Nephron (organoid): ENCODE measurements around the gene CBR1.

Experiments used
- H3K27ac Mint-ChIP-seq, 3 experiments: 2 replicates each; pipeline ENCODE4 v1.8.0; 2020; ENCODE audit warnings: mixed read lengths in 3 of 3, mild to moderate bottlenecking in 2 of 3, moderate library complexity in 1 of 3
- H3K27me3 Mint-ChIP-seq: 2 replicates; pipeline ENCODE4 v1.8.0; 2021; ENCODE audit warnings: low read depth, mild to moderate bottlenecking, moderate library complexity, mixed read lengths
- H3K36me3 Mint-ChIP-seq: 2 replicates; pipeline ENCODE4 v1.8.0; 2020; ENCODE audit warnings: low read depth, mixed read lengths
- H3K4me1 Mint-ChIP-seq: 2 replicates; pipeline ENCODE4 v1.8.0; 2020; ENCODE audit warnings: mixed read lengths
- H3K4me3 Mint-ChIP-seq, 3 experiments: 2 replicates each; pipeline ENCODE4 v1.8.0; 2020; ENCODE audit warnings: mild to moderate bottlenecking in 3 of 3, mixed read lengths in 3 of 3, moderate library complexity in 2 of 3
- H3K9me3 Mint-ChIP-seq: 2 replicates; pipeline ENCODE4 v1.8.0; 2020; ENCODE audit warnings: mixed read lengths
- CTCF ChIP-seq, 3 experiments: fragments of 200-600 bp; sonication (generic); IDR thresholded peaks; one replicate each; pipeline ENCODE4 v1.5.0; 2021; ENCODE audit warnings: antibody characterized with exemption in 3 of 3; ENCODE audit not compliant: unreplicated experiment in 3 of 3

The CBR1 gene

GRCh38 chr21:36027347-36027746 lies 42.5 kb upstream of the CBR1 start:
- Mint-ChIP-seq H3K27me3 (peaks cover 4% of the 10 kb centered on the region), H3K9me3 (no peaks in the 10 kb centered on the region), H3K4me1 (peaks cover 17% of the 10 kb centered on the region), H3K4me3 (no peak overlapping the region), H3K36me3 (no peaks in the 10 kb centered on the region), H3K27ac (no peak overlapping the region)
- no peak for TF ChIP-seq CTCF (IDR thresholded peaks at IDR 0.05; ENCODE audit: unreplicated experiment in 3 of 3)

- H3K36me3 Mint-ChIP-seq: peaks cover 1% of the 10 kb centered on the region
- peaks cover 7% of the 10 kb centered on the region for H3K4me1 Mint-ChIP-seq
- no peak overlapping the region for H3K4me3 Mint-ChIP-seq
- peaks cover 4% of the 10 kb centered on the region for H3K27me3 Mint-ChIP-seq
- H3K27ac Mint-ChIP-seq: peak overlapping the region in 1 of 3 experiments; percentile 32
- peak; percentile 89 to 95 (median 92) for TF ChIP-seq CTCF (IDR thresholded peaks at IDR 0.05; ENCODE audit: unreplicated experiment in 3 of 3)
- no peaks in the 10 kb centered on the region for H3K9me3 Mint-ChIP-seq
Observed at GRCh38 chr21:36028127-36029069, 41.4 kb upstream of the CBR1 start.

- peaks cover 7% of the 10 kb centered on the region for H3K4me1 Mint-ChIP-seq
- H3K4me3 Mint-ChIP-seq: no peak overlapping the region
- peaks cover 4% of the 10 kb centered on the region for H3K27me3 Mint-ChIP-seq
- no peak overlapping the region for H3K27ac Mint-ChIP-seq
- peaks cover 3% of the 10 kb centered on the region for H3K36me3 Mint-ChIP-seq
- no peaks in the 10 kb centered on the region for H3K9me3 Mint-ChIP-seq
- TF ChIP-seq CTCF (IDR thresholded peaks at IDR 0.05; ENCODE audit: unreplicated experiment in 3 of 3): no peak
Observed at GRCh38 chr21:36029309-36029708, 40.5 kb upstream of the CBR1 start.

GRCh38 chr21:36030581-36031189 lies 39.1 kb upstream of the CBR1 start:
- TF ChIP-seq CTCF (IDR thresholded peaks at IDR 0.05; ENCODE audit: unreplicated experiment in 3 of 3): no peak
- Mint-ChIP-seq H3K27ac (peak overlapping the region in 1 of 3 experiments; percentile 54), H3K4me3 (no peak overlapping the region), H3K36me3 (peaks cover 16% of the 10 kb centered on the region), H3K4me1 (peaks cover 15% of the 10 kb centered on the region), H3K27me3 (peaks cover 4% of the 10 kb centered on the region), H3K9me3 (no peaks in the 10 kb centered on the region)

- H3K4me3 Mint-ChIP-seq: no peak overlapping the region
- H3K36me3 Mint-ChIP-seq: peaks cover 28% of the 10 kb centered on the region
- no peaks in the 10 kb centered on the region for H3K9me3 Mint-ChIP-seq
- peaks cover 4% of the 10 kb centered on the region for H3K27me3 Mint-ChIP-seq
- TF ChIP-seq CTCF (IDR thresholded peaks at IDR 0.05; ENCODE audit: unreplicated experiment in 3 of 3): no peak
- peaks cover 15% of the 10 kb centered on the region for H3K4me1 Mint-ChIP-seq
- H3K27ac Mint-ChIP-seq: no peak overlapping the region
Observed at GRCh38 chr21:36032647-36033406, 37.0 kb upstream of the CBR1 start.
